GM20000 (cell line): ENCODE results near the gene ANKRD11.

Experiments
- DNase-seq: peaks from one replicate; pipeline ENCODE4 v3.0.0; 2012; ENCODE audit warnings: low spot score
- CTCF ChIP-seq: IDR thresholded peaks from 2 replicates; pipeline ENCODE4 v1.5.1; 2012; ENCODE audit warnings: mild to moderate bottlenecking, control low read depth; ENCODE audit errors: extremely low read depth, missing control alignments

Gene ANKRD11

GRCh38 chr16:89375686-89376085 is 114.7 kb downstream of the ANKRD11 start:
- no peak for TF ChIP-seq CTCF
- no peak for DNase-seq

GRCh38 chr16:89375021-89375420 is 115.3 kb downstream of the ANKRD11 start:
- no peak for TF ChIP-seq CTCF
- DNase-seq, result peak; percentile 67

DNA sequence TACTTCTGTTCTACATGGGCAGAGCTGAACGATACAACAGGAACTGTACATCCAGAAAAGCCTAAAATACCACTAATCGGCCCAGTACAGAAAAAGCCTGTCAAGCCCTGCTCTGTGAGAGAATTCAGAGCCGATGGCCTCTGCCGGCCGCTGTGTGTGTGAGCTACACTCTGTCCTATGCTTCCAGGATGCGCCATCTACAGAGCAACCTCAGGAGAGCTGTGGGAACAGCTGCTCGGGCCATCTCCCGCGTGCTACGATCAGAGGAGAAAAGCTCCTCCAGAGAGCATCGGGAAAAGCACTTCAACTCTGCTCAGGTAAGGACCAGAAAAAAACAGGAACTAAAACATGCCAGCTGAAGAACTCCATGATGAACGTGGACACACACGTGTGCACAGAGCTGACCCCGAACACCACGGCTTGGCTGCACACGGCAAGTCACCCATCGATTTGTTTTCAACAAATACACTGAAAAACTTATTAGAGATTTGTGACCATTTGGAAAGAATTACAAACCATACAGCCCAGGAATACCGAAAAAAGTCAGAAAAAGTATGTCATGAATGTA is 115.9 kb downstream of the ANKRD11 start:
- TF ChIP-seq CTCF, result no peak
- no peak for DNase-seq

- DNase-seq, result no peak
These were observed 116.8 kb downstream of the ANKRD11 start for GRCh38 chr16:89373355-89374110.

DNA sequence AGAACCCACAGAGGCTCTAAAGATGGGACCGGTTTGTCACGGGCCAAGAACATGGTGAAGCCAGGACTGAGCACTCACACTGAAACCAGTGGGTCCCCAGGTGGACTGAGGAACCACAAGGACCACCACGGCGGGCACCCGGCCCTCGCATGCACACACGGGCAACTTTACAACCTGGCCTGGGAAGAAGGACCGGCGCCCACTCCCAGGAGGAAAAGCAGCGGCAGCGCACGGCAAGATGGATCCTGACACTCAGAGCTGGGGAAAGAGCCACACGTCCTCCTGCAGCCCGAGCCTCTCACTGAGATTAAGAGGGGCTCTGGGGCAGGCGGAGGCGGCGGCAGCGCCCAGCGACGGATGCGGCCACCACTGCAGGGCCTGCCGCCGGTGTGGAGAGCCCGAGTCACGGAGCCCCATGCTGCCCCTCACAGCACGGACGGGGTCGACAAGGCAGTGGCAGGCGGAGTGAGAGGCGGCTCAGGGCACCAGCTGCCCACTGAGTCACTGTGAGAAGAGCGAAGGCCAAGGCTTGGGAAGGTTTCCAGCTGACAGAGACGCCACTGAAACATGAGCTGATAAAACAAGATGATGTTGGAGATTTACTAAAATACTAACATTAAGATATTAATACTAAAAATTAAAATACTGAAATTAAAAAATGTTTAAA is 118.3 kb downstream of the ANKRD11 start:
- no peak for DNase-seq
- TF ChIP-seq CTCF, result no peak

More at GRCh38 chr16:89373355-89374110, 116.8 kb downstream of the ANKRD11 start:
- no peak for TF ChIP-seq CTCF

GRCh38 chr16:89371386-89371785 is 119.0 kb downstream of the ANKRD11 start:
- no peak for TF ChIP-seq CTCF
- DNase-seq, result no peak

GRCh38 chr16:89370601-89371000 is 119.8 kb downstream of the ANKRD11 start:
- no peak for DNase-seq
- TF ChIP-seq CTCF, result no peak
